HepG2 (cell line): ENCODE results near the gene MT1F. TPM values are rescaled to one million over a fixed set of nuclear protein-coding genes. Genes with fewer than 3 reads are reported as not detected.

Experiments
- USF2 ChIP-seq, 2 experiments: sonication (generic) in 1 of 2; formaldehyde crosslinking in 1 of 2; IDR thresholded peaks; 2 replicates each; pipeline versions ENCODE4 v1.5.1 to v1.6.1; 2011 to 2020; ENCODE audit warnings: borderline replicate concordance in 1 of 2, low read depth in 1 of 2, low read length in 1 of 2, mild to moderate bottlenecking in 1 of 2, missing genetic modification reagents in 1 of 2, moderate library complexity in 1 of 2
- polyA plus RNA-seq, 8 experiments: library from polyadenylated mRNA; depleted of rRNA in 3 of 8; stranded (reverse) in 7 of 8; unstranded in 1 of 8; fragments of >200 nt; fragmentation: Illumina TruSeq in 4 of 8; extraction: Trizol in 4 of 8; gene quantifications; 2 replicates each; pipeline versions ENCODE4 v1.2.1 to v1.2.3, GENCODE V29; 2011 to 2016; ENCODE audit warnings: low read depth in 4 of 8, missing spikeins in 1 of 8, mixed read lengths in 1 of 8; ENCODE audit not compliant: insufficient read depth in 1 of 8
- total RNA-seq, 5 experiments: library from RNA; depleted of rRNA; stranded (reverse); fragments of >200 nt; fragmentation: Illumina TruSeq; extraction: Trizol; gene quantifications; 2 replicates each; pipeline ENCODE4 v1.2.3, GENCODE V29; 2016; ENCODE audit warnings: low read depth in 1 of 5
- TF ChIP-seq, protein P1 (sequence below): sonication (generic); formaldehyde crosslinking; IDR thresholded peaks from 2 replicates; pipeline ENCODE4 v1.5.0; 2020; ENCODE audit warnings: mild to moderate bottlenecking, missing genetic modification reagents, borderline replicate concordance
- TF ChIP-seq, protein P2 (sequence below): sonication (generic); formaldehyde crosslinking; IDR thresholded peaks from 2 replicates; pipeline ENCODE4 v1.5.0; 2020; ENCODE audit warnings: mild to moderate bottlenecking, missing genetic modification reagents, borderline replicate concordance
- TF ChIP-seq, protein P3 (sequence below): IDR thresholded peaks from 2 replicates; pipeline ENCODE4 v1.6.1; 2016
- TF ChIP-seq, protein P4 (sequence below): sonication (generic); formaldehyde crosslinking; IDR thresholded peaks from 2 replicates; pipeline ENCODE4 v1.5.1; 2020; ENCODE audit warnings: missing genetic modification reagents, mild to moderate bottlenecking, borderline replicate concordance

Gene MT1F
- total and polyA plus RNA-seq, 2 of the 13 experiments (the other 11 are each of a cell fraction or from before 2014, with no cell fraction given) = 1.9 to 169 TPM

GRCh38 chr16:56637814-56638750, 19.7 kb upstream of the MT1F start, which contains the start of gene MT1A (continued):
- TF ChIP-seq, protein P1, sequence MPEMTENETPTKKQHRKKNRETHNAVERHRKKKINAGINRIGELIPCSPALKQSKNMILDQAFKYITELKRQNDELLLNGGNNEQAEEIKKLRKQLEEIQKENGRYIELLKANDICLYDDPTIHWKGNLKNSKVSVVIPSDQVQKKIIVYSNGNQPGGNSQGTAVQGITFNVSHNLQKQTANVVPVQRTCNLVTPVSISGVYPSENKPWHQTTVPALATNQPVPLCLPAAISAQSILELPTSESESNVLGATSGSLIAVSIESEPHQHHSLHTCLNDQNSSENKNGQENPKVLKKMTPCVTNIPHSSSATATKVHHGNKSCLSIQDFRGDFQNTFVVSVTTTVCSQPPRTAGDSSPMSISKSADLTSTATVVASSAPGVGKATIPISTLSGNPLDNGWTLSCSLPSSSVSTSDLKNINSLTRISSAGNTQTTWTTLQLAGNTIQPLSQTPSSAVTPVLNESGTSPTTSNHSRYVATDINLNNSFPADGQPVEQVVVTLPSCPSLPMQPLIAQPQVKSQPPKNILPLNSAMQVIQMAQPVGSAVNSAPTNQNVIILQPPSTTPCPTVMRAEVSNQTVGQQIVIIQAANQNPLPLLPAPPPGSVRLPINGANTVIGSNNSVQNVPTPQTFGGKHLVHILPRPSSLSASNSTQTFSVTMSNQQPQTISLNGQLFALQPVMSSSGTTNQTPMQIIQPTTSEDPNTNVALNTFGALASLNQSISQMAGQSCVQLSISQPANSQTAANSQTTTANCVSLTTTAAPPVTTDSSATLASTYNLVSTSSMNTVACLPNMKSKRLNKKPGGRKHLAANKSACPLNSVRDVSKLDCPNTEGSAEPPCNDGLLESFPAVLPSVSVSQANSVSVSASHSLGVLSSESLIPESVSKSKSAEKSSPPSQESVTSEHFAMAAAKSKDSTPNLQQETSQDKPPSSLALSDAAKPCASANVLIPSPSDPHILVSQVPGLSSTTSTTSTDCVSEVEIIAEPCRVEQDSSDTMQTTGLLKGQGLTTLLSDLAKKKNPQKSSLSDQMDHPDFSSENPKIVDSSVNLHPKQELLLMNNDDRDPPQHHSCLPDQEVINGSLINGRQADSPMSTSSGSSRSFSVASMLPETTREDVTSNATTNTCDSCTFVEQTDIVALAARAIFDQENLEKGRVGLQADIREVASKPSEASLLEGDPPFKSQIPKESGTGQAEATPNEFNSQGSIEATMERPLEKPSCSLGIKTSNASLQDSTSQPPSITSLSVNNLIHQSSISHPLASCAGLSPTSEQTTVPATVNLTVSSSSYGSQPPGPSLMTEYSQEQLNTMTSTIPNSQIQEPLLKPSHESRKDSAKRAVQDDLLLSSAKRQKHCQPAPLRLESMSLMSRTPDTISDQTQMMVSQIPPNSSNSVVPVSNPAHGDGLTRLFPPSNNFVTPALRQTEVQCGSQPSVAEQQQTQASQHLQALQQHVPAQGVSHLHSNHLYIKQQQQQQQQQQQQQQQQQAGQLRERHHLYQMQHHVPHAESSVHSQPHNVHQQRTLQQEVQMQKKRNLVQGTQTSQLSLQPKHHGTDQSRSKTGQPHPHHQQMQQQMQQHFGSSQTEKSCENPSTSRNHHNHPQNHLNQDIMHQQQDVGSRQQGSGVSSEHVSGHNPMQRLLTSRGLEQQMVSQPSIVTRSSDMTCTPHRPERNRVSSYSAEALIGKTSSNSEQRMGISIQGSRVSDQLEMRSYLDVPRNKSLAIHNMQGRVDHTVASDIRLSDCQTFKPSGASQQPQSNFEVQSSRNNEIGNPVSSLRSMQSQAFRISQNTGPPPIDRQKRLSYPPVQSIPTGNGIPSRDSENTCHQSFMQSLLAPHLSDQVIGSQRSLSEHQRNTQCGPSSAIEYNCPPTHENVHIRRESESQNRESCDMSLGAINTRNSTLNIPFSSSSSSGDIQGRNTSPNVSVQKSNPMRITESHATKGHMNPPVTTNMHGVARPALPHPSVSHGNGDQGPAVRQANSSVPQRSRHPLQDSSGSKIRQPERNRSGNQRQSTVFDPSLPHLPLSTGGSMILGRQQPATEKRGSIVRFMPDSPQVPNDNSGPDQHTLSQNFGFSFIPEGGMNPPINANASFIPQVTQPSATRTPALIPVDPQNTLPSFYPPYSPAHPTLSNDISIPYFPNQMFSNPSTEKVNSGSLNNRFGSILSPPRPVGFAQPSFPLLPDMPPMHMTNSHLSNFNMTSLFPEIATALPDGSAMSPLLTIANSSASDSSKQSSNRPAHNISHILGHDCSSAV = no peak
- TF ChIP-seq, protein P2, sequence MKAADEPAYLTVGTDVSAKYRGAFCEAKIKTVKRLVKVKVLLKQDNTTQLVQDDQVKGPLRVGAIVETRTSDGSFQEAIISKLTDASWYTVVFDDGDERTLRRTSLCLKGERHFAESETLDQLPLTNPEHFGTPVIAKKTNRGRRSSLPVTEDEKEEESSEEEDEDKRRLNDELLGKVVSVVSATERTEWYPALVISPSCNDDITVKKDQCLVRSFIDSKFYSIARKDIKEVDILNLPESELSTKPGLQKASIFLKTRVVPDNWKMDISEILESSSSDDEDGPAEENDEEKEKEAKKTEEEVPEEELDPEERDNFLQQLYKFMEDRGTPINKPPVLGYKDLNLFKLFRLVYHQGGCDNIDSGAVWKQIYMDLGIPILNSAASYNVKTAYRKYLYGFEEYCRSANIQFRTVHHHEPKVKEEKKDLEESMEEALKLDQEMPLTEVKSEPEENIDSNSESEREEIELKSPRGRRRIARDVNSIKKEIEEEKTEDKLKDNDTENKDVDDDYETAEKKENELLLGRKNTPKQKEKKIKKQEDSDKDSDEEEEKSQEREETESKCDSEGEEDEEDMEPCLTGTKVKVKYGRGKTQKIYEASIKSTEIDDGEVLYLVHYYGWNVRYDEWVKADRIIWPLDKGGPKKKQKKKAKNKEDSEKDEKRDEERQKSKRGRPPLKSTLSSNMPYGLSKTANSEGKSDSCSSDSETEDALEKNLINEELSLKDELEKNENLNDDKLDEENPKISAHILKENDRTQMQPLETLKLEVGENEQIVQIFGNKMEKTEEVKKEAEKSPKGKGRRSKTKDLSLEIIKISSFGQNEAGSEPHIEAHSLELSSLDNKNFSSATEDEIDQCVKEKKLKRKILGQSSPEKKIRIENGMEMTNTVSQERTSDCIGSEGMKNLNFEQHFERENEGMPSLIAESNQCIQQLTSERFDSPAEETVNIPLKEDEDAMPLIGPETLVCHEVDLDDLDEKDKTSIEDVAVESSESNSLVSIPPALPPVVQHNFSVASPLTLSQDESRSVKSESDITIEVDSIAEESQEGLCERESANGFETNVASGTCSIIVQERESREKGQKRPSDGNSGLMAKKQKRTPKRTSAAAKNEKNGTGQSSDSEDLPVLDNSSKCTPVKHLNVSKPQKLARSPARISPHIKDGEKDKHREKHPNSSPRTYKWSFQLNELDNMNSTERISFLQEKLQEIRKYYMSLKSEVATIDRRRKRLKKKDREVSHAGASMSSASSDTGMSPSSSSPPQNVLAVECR (CRISPR knock-in tag) = peak; percentile 57; the same call in 1 of the 2 replicates
- TF ChIP-seq, protein P3, sequence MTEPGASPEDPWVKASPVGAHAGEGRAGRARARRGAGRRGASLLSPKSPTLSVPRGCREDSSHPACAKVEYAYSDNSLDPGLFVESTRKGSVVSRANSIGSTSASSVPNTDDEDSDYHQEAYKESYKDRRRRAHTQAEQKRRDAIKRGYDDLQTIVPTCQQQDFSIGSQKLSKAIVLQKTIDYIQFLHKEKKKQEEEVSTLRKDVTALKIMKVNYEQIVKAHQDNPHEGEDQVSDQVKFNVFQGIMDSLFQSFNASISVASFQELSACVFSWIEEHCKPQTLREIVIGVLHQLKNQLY = no peak
- no peak for TF ChIP-seq USF2 (IDR thresholded peaks at IDR 0.05; ENCODE audit: low read depth, low read length)
- no peak for TF ChIP-seq USF2 (CRISPR knock-in tag; IDR thresholded peaks at IDR 0.05; ENCODE audit: borderline replicate concordance)
- TF ChIP-seq, protein P4, sequence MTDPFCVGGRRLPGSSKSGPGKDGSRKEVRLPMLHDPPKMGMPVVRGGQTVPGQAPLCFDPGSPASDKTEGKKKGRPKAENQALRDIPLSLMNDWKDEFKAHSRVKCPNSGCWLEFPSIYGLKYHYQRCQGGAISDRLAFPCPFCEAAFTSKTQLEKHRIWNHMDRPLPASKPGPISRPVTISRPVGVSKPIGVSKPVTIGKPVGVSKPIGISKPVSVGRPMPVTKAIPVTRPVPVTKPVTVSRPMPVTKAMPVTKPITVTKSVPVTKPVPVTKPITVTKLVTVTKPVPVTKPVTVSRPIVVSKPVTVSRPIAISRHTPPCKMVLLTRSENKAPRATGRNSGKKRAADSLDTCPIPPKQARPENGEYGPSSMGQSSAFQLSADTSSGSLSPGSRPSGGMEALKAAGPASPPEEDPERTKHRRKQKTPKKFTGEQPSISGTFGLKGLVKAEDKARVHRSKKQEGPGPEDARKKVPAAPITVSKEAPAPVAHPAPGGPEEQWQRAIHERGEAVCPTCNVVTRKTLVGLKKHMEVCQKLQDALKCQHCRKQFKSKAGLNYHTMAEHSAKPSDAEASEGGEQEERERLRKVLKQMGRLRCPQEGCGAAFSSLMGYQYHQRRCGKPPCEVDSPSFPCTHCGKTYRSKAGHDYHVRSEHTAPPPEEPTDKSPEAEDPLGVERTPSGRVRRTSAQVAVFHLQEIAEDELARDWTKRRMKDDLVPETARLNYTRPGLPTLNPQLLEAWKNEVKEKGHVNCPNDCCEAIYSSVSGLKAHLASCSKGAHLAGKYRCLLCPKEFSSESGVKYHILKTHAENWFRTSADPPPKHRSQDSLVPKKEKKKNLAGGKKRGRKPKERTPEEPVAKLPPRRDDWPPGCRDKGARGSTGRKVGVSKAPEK (CRISPR knock-in tag) = no peak
